Neural cell (in vitro differentiated cells): ENCODE measurements around the gene TPRG1L. TPM values are rescaled to one million over a fixed set of nuclear protein-coding genes. Genes with fewer than 3 reads are reported as not detected.
"Not testable (repeated sequence)": the region's sequence is repeated elsewhere in the genome, so short reads cannot be mapped to it uniquely, and the experiment has no call there.

ENCODE experiments used
- H2AFZ ChIP-seq: fragments of 200-600, 300-800 bp; sonication (generic), shearing (Covaris generic); 2 replicates; pipeline ENCODE4 v1.6.0; 2014; ENCODE audit warnings: low read depth, mild to moderate bottlenecking, antibody characterized with exemption, low read length, moderate library complexity
- H3F3A ChIP-seq: fragments of 200-600 bp; shearing (Covaris generic); 2 replicates; pipeline ENCODE4 v1.6.1; 2016; ENCODE audit warnings: mild to moderate bottlenecking, moderate library complexity, mixed read lengths, antibody characterized with exemption, low read length; ENCODE audit not compliant: insufficient read depth, poor library complexity, severe bottlenecking
- H3K27ac ChIP-seq: fragments of 200-600, 300-800 bp; sonication (generic), shearing (Covaris generic); 2 replicates; pipeline ENCODE4 v1.5.1; 2014; ENCODE audit warnings: mild to moderate bottlenecking, low read length, moderate library complexity
- H3K27me3 ChIP-seq: fragments of 300-800, 200-600 bp; sonication (generic), shearing (Covaris generic); 2 replicates; pipeline ENCODE4 v1.6.0; 2014; ENCODE audit warnings: mild to moderate bottlenecking, low read depth, low read length, moderate library complexity; ENCODE audit not compliant: insufficient read depth
- H3K36me3 ChIP-seq: fragments of 300-800, 200-600 bp; sonication (generic), shearing (Covaris generic); 2 replicates; pipeline ENCODE4 v1.5.1; 2014; ENCODE audit warnings: mild to moderate bottlenecking, antibody characterized with exemption, low read length, moderate library complexity; ENCODE audit not compliant: insufficient read depth
- H3K4me2 ChIP-seq: fragments of 300-800, 200-600 bp; sonication (generic), shearing (Covaris generic); 2 replicates; pipeline ENCODE4 v1.6.0; 2014; ENCODE audit warnings: mild to moderate bottlenecking, low read length
- H3K4me3 ChIP-seq: fragments of 300-800, 200-600 bp; sonication (generic), shearing (Covaris generic); 2 replicates; pipeline ENCODE4 v1.5.1; 2014; ENCODE audit warnings: mild to moderate bottlenecking, low read length, moderate library complexity
- H3K79me2 ChIP-seq: fragments of 200-600 bp; shearing (Covaris generic); replicated peaks from 2 replicates; pipeline ENCODE4 v1.6.0; 2014; ENCODE audit warnings: mild to moderate bottlenecking, low read length, moderate library complexity; ENCODE audit not compliant: insufficient read depth
- H3K9ac ChIP-seq: fragments of 300-800, 200-600 bp; sonication (generic), shearing (Covaris generic); 2 replicates; pipeline ENCODE4 v1.6.1; 2016; ENCODE audit warnings: mild to moderate bottlenecking, low read length, mixed read lengths
- H3K9me2 ChIP-seq: fragments of 200-600 bp; shearing (Covaris generic); 2 replicates; pipeline ENCODE4 v1.6.1; 2016; ENCODE audit warnings: mild to moderate bottlenecking, low read length, mixed read lengths; ENCODE audit not compliant: insufficient read depth
- H3K9me3 ChIP-seq: fragments of 200-600, 300-800 bp; sonication (generic), shearing (Covaris generic); 2 replicates; pipeline ENCODE4 v1.6.1; 2016; ENCODE audit warnings: mild to moderate bottlenecking, mixed run types, low read length, moderate library complexity, mixed read lengths
- H4K20me1 ChIP-seq: fragments of 200-600 bp; shearing (Covaris generic); 2 replicates; pipeline ENCODE4 v1.6.1; 2016; ENCODE audit warnings: mild to moderate bottlenecking, mixed run types; ENCODE audit not compliant: insufficient read depth
- EP300 ChIP-seq: fragments of 450-650 bp; conservative IDR thresholded peaks from 2 replicates; pipeline ENCODE4 v1.6.1; 2014; ENCODE audit warnings: antibody characterized with exemption, mild to moderate bottlenecking, moderate library complexity; ENCODE audit not compliant: poor library complexity, severe bottlenecking
- EZH2 ChIP-seq: fragments of 200-600, 300-800 bp; shearing (Covaris generic), sonication (generic); IDR thresholded peaks from 2 replicates; pipeline ENCODE4 v1.6.1; 2014; ENCODE audit warnings: antibody characterized with exemption, low read length, borderline replicate concordance, mild to moderate bottlenecking; ENCODE audit not compliant: insufficient read depth, poor library complexity, severe bottlenecking
- MXI1 ChIP-seq: fragments of 450-650 bp; conservative IDR thresholded peaks from 2 replicates; pipeline ENCODE4 v1.6.1; 2014; ENCODE audit warnings: antibody characterized with exemption, mild to moderate bottlenecking; ENCODE audit not compliant: poor library complexity, severe bottlenecking
- POLR2AphosphoS5 ChIP-seq: IDR thresholded peaks from 2 replicates; pipeline ENCODE4 v1.6.1; 2012
- RAD21 ChIP-seq: fragments of 450-650 bp; conservative IDR thresholded peaks from 2 replicates; pipeline ENCODE4 v1.6.1; 2014; ENCODE audit warnings: antibody characterized with exemption, mild to moderate bottlenecking, moderate library complexity
- SMC3 ChIP-seq: fragments of 450-650 bp; conservative IDR thresholded peaks from 2 replicates; pipeline ENCODE4 v1.6.1; 2014; ENCODE audit warnings: antibody characterized with exemption, mild to moderate bottlenecking, moderate library complexity; ENCODE audit not compliant: poor library complexity
- TAF1 ChIP-seq: IDR thresholded peaks from 2 replicates; pipeline ENCODE4 v1.6.1; 2012; ENCODE audit warnings: low read depth
- polyA minus RNA-seq: library from RNA; depleted of rRNA, polyadenylated mRNA; stranded (reverse); fragments of >200 nt; gene quantifications from 2 replicates; pipeline ENCODE4 v1.2.3, GENCODE V29; 2014
- polyA plus RNA-seq: library from polyadenylated mRNA; depleted of rRNA; stranded (reverse); fragments of >200 nt; gene quantifications from 2 replicates; pipeline ENCODE4 v1.2.3, GENCODE V29; 2014
- TF ChIP-seq, protein P1 (sequence below): IDR thresholded peaks from 2 replicates; pipeline ENCODE4 v1.6.1; 2012; ENCODE audit warnings: borderline replicate concordance
- TF ChIP-seq, protein P2 (sequence below): fragments of 450-650 bp; IDR thresholded peaks from 2 replicates; pipeline ENCODE4 v1.5.1; 2014; ENCODE audit warnings: antibody characterized with exemption, mild to moderate bottlenecking, moderate library complexity; ENCODE audit not compliant: poor library complexity, severe bottlenecking

Gene TPRG1L
- polyA plus RNA-seq (16.8 and 22.4 TPM in 2 replicates), polyA minus RNA-seq (23.0 and 24.6 TPM in 2 replicates)

- Histone ChIP-seq H3K4me2 (peak within 1 kb of the TSS; percentile 73), H3K79me2 (peaks cover 10% of the 10 kb centered on the region), H3K9me3 (no peaks in the 10 kb centered on the region), H3K4me3 (peak within 1 kb of the TSS; percentile 100), H3K9ac (peak within 1 kb of the TSS; percentile 71), H3F3A (no peaks in the 10 kb centered on the region), H3K36me3 (no peaks in the 10 kb centered on the region), H4K20me1 (peaks cover 5% of the 10 kb centered on the region), H3K9me2 (no peaks in the 10 kb centered on the region), H3K27ac (peak within 1 kb of the TSS; percentile 42), H2AFZ (peak within 1 kb of the TSS; percentile 80), H3K27me3 (no peaks in the 10 kb centered on the region)
- TF ChIP-seq SMC3 (peak; percentile 42), EP300 (no peak), RAD21 (peak; percentile 12), MXI1 (peak; percentile 93), TAF1 (no peak), EZH2 (no peak), POLR2AphosphoS5 (peak; percentile 72)
- TF ChIP-seq, protein P1, sequence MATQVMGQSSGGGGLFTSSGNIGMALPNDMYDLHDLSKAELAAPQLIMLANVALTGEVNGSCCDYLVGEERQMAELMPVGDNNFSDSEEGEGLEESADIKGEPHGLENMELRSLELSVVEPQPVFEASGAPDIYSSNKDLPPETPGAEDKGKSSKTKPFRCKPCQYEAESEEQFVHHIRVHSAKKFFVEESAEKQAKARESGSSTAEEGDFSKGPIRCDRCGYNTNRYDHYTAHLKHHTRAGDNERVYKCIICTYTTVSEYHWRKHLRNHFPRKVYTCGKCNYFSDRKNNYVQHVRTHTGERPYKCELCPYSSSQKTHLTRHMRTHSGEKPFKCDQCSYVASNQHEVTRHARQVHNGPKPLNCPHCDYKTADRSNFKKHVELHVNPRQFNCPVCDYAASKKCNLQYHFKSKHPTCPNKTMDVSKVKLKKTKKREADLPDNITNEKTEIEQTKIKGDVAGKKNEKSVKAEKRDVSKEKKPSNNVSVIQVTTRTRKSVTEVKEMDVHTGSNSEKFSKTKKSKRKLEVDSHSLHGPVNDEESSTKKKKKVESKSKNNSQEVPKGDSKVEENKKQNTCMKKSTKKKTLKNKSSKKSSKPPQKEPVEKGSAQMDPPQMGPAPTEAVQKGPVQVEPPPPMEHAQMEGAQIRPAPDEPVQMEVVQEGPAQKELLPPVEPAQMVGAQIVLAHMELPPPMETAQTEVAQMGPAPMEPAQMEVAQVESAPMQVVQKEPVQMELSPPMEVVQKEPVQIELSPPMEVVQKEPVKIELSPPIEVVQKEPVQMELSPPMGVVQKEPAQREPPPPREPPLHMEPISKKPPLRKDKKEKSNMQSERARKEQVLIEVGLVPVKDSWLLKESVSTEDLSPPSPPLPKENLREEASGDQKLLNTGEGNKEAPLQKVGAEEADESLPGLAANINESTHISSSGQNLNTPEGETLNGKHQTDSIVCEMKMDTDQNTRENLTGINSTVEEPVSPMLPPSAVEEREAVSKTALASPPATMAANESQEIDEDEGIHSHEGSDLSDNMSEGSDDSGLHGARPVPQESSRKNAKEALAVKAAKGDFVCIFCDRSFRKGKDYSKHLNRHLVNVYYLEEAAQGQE = peak; percentile 23
- TF ChIP-seq, protein P2, sequence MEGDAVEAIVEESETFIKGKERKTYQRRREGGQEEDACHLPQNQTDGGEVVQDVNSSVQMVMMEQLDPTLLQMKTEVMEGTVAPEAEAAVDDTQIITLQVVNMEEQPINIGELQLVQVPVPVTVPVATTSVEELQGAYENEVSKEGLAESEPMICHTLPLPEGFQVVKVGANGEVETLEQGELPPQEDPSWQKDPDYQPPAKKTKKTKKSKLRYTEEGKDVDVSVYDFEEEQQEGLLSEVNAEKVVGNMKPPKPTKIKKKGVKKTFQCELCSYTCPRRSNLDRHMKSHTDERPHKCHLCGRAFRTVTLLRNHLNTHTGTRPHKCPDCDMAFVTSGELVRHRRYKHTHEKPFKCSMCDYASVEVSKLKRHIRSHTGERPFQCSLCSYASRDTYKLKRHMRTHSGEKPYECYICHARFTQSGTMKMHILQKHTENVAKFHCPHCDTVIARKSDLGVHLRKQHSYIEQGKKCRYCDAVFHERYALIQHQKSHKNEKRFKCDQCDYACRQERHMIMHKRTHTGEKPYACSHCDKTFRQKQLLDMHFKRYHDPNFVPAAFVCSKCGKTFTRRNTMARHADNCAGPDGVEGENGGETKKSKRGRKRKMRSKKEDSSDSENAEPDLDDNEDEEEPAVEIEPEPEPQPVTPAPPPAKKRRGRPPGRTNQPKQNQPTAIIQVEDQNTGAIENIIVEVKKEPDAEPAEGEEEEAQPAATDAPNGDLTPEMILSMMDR = peak; percentile 12
Measured at GRCh38 chr1:3624200-3625136, at the start of gene TPRG1L. Gene TPRG1L (plus strand): TSS chr1:3625015. CDS start chr1:3625073, 58 bp downstream.

DNA sequence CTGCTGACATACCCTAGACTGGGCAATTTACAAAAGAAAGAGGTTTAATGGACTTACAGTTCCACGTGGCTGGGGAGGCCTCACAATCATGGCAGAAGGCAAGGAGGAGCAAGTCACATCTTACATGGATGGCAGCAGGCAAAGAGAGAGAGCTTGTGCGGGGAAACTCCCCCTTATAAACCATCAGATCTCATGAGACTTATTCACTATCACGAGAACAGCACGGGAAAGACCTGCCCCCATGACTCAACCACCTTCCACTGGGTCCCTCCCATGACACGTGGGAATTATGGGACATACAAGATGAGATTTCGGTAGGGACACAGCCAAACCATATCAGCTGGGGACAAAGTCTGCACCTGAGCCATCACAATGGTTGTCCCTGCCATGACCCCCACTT is 49.3 kb upstream of the TPRG1L start:
- not testable (repeated sequence) for H3K79me2 ChIP-seq, H3K27me3 ChIP-seq, H3K9ac ChIP-seq, H4K20me1 ChIP-seq, H3K4me3 ChIP-seq, H3K36me3 ChIP-seq, H3K9me3 ChIP-seq, H2AFZ ChIP-seq, H3K4me2 ChIP-seq, H3K27ac ChIP-seq, H3K9me2 ChIP-seq, H3F3A ChIP-seq
